WTC11 (cell line): ENCODE measurements around the gene MICAL2. TPM values are rescaled to one million over a fixed set of nuclear protein-coding genes. Genes with fewer than 3 reads are reported as not detected.

Experiments used
- ATAC-seq: fragments of 200-7000 bp; cut with Tn5 transposase; 2 replicates; pipeline ENCODE4 v1.10.0; 2021; ENCODE audit warnings: mild to moderate bottlenecking, moderate library complexity
- CTCF ChIA-PET: fragments of 300-600 bp; sonication (Branson Sonifier 250); formaldehyde crosslinking; loops from one replicate; lab custom pipeline; 2021; ENCODE audit warnings: antibody characterized with exemption; lab: Charles Lee
- POLR2A ChIA-PET: fragments of 350-600 bp; sonication (Branson Sonifier 250); formaldehyde crosslinking; loops from one replicate; lab custom pipeline; 2021; ENCODE audit warnings: antibody characterized with exemption; lab: Charles Lee
- DNase-seq: peaks from one replicate; pipeline ENCODE4 v3.0.0; 2021; ENCODE audit warnings: low spot score
- H3K27ac Mint-ChIP-seq: 2 replicates; pipeline ENCODE4 v1.8.0; 2021; ENCODE audit warnings: mixed read lengths
- H3K27me3 Mint-ChIP-seq: 2 replicates; pipeline ENCODE4 v1.8.0; 2021; ENCODE audit warnings: low read depth, mild to moderate bottlenecking, moderate library complexity, mixed read lengths
- H3K36me3 Mint-ChIP-seq: 2 replicates; pipeline ENCODE4 v1.8.0; 2021; ENCODE audit warnings: mixed read lengths
- H3K4me1 Mint-ChIP-seq: 2 replicates; pipeline ENCODE4 v1.8.0; 2022; ENCODE audit warnings: mixed read lengths
- H3K4me3 Mint-ChIP-seq: 2 replicates; pipeline ENCODE4 v1.8.0; 2021; ENCODE audit warnings: mild to moderate bottlenecking, moderate library complexity, mixed read lengths
- H3K9me3 Mint-ChIP-seq: 2 replicates; pipeline ENCODE4 v1.8.0; 2021; ENCODE audit warnings: mixed read lengths
- CREB1 ChIP-seq: sonication (generic); formaldehyde crosslinking; IDR thresholded peaks from 2 replicates; pipeline ENCODE4 v1.8.0; 2023; ENCODE audit warnings: mild to moderate bottlenecking, missing genetic modification reagents
- ELF4 ChIP-seq: sonication (generic); formaldehyde crosslinking; IDR thresholded peaks from 2 replicates; pipeline ENCODE4 v1.8.1; 2022; ENCODE audit warnings: low read depth, mild to moderate bottlenecking, moderate library complexity, missing genetic modification reagents
- ESRRA ChIP-seq: sonication (generic); formaldehyde crosslinking; IDR thresholded peaks from 2 replicates; pipeline ENCODE4 v1.8.1; 2022; ENCODE audit warnings: mild to moderate bottlenecking, missing genetic modification reagents, borderline replicate concordance
- GTF2I ChIP-seq: fragments of 250-450 bp; sonication (Bioruptor Pico); conservative IDR thresholded peaks from 2 replicates; pipeline ENCODE4 v1.4.0; 2021; ENCODE audit warnings: mild to moderate bottlenecking
- IRF2 ChIP-seq: sonication (generic); formaldehyde crosslinking; IDR thresholded peaks from 2 replicates; pipeline ENCODE4 v1.8.0; 2022; ENCODE audit warnings: low read depth, missing genetic modification reagents, borderline replicate concordance
- MXD4 ChIP-seq: fragments of 250-450 bp; sonication (Bioruptor Pico); IDR thresholded peaks from 2 replicates; pipeline ENCODE4 v1.8.0; 2021; ENCODE audit warnings: mild to moderate bottlenecking, moderate library complexity, borderline replicate concordance
- NR3C1 ChIP-seq: sonication (generic); formaldehyde crosslinking; conservative IDR thresholded peaks from 2 replicates; pipeline ENCODE4 v1.8.1; 2023; ENCODE audit warnings: low read depth, mild to moderate bottlenecking, missing genetic modification reagents
- RELA ChIP-seq: sonication (generic); formaldehyde crosslinking; IDR thresholded peaks from 2 replicates; pipeline ENCODE4 v1.8.1; 2022; ENCODE audit warnings: missing genetic modification reagents, mild to moderate bottlenecking, borderline replicate concordance
- TEAD4 ChIP-seq: sonication (generic); formaldehyde crosslinking; IDR thresholded peaks from 2 replicates; pipeline ENCODE4 v1.8.0; 2022; ENCODE audit warnings: mild to moderate bottlenecking, missing genetic modification reagents
- ZNF138 ChIP-seq: sonication (generic); formaldehyde crosslinking; conservative IDR thresholded peaks from 2 replicates; pipeline ENCODE4 v1.8.1; 2022; ENCODE audit warnings: mild to moderate bottlenecking, moderate library complexity, missing genetic modification reagents
- ZNF317 ChIP-seq: sonication (generic); formaldehyde crosslinking; IDR thresholded peaks from 2 replicates; pipeline ENCODE4 v1.8.1; 2023; ENCODE audit warnings: low read depth, mild to moderate bottlenecking, moderate library complexity, missing genetic modification reagents, borderline replicate concordance
- ZNF423 ChIP-seq: fragments of 250-450 bp; sonication (Bioruptor Pico); IDR thresholded peaks from 2 replicates; pipeline ENCODE4 v2.1.2; 2022; ENCODE audit warnings: mild to moderate bottlenecking, moderate library complexity
- total RNA-seq: library from RNA; stranded (reverse); gene quantifications from 3 replicates; pipeline ENCODE4 v1.2.3, GENCODE V29; 2021
- TF ChIP-seq, protein P1 (sequence below): fragments of 250-450 bp; sonication (Bioruptor Pico); IDR thresholded peaks from 2 replicates; pipeline ENCODE4 v1.9.0; 2021; ENCODE audit warnings: mild to moderate bottlenecking
- TF ChIP-seq, protein P2 (sequence below): fragments of 250-450 bp; sonication (Bioruptor Pico); IDR thresholded peaks from 2 replicates; pipeline ENCODE4 v1.8.0; 2021; ENCODE audit warnings: mild to moderate bottlenecking
- TF ChIP-seq, protein P3 (sequence below): sonication (generic); formaldehyde crosslinking; IDR thresholded peaks from 2 replicates; pipeline ENCODE4 v1.8.0; 2022; ENCODE audit warnings: mild to moderate bottlenecking, missing genetic modification reagents
- TF ChIP-seq, protein P4 (sequence below): fragments of 250-450 bp; sonication (Bioruptor Pico); IDR thresholded peaks from 2 replicates; pipeline ENCODE4 v1.9.0; 2021; ENCODE audit warnings: mild to moderate bottlenecking
- TF ChIP-seq, protein P5 (sequence below): fragments of 200-600 bp; IDR thresholded peaks from 2 replicates; pipeline ENCODE4 v1.8.0; 2022; ENCODE audit warnings: antibody characterized with exemption
- TF ChIP-seq, protein P6 (sequence below): sonication (generic); formaldehyde crosslinking; IDR thresholded peaks from 2 replicates; pipeline ENCODE4 v1.8.1; 2022; ENCODE audit warnings: mild to moderate bottlenecking, moderate library complexity, missing genetic modification reagents
- TF ChIP-seq, protein P7 (sequence below): sonication (generic); formaldehyde crosslinking; IDR thresholded peaks from 2 replicates; pipeline ENCODE4 v1.8.1; 2023; ENCODE audit warnings: mild to moderate bottlenecking, missing genetic modification reagents, moderate library complexity

Gene MICAL2
- total RNA-seq, 1 experiment from 2014 or later = 3.1 TPM

DNA sequence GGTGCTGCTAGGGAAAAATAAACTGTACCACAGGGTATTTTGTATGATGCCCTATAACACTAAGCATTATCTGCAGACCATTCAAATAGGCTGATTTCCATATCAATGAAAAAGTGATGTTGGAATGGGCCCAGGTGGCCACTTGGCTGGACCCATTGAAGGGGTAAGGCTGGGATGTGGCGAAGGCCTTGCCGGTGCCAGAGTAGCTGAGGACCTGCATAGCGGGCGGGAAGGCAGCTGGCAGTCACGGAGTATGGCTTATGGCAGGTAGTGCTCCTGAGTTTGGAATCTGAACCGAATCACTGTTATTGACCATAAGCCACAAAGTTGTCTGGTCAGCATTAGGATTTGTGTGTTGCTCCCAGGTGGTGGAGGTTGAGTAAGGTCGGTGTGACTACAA lies 131.0 kb downstream of the MICAL2 start (continued):
- TF ChIP-seq, protein P1, sequence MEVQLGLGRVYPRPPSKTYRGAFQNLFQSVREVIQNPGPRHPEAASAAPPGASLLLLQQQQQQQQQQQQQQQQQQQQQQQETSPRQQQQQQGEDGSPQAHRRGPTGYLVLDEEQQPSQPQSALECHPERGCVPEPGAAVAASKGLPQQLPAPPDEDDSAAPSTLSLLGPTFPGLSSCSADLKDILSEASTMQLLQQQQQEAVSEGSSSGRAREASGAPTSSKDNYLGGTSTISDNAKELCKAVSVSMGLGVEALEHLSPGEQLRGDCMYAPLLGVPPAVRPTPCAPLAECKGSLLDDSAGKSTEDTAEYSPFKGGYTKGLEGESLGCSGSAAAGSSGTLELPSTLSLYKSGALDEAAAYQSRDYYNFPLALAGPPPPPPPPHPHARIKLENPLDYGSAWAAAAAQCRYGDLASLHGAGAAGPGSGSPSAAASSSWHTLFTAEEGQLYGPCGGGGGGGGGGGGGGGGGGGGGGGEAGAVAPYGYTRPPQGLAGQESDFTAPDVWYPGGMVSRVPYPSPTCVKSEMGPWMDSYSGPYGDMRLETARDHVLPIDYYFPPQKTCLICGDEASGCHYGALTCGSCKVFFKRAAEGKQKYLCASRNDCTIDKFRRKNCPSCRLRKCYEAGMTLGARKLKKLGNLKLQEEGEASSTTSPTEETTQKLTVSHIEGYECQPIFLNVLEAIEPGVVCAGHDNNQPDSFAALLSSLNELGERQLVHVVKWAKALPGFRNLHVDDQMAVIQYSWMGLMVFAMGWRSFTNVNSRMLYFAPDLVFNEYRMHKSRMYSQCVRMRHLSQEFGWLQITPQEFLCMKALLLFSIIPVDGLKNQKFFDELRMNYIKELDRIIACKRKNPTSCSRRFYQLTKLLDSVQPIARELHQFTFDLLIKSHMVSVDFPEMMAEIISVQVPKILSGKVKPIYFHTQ (CRISPR knock-in tag) = no peak
- TF ChIP-seq RELA (CRISPR knock-in tag) (no peak), TEAD4 (CRISPR knock-in tag) (no peak), ESRRA (no peak), NR3C1 (CRISPR knock-in tag) (no peak), IRF2 (CRISPR knock-in tag) (no peak), ZNF138 (CRISPR knock-in tag) (no peak), ELF4 (CRISPR knock-in tag) (no peak), CREB1 (CRISPR knock-in tag) (no peak)
- TF ChIP-seq, protein P2, sequence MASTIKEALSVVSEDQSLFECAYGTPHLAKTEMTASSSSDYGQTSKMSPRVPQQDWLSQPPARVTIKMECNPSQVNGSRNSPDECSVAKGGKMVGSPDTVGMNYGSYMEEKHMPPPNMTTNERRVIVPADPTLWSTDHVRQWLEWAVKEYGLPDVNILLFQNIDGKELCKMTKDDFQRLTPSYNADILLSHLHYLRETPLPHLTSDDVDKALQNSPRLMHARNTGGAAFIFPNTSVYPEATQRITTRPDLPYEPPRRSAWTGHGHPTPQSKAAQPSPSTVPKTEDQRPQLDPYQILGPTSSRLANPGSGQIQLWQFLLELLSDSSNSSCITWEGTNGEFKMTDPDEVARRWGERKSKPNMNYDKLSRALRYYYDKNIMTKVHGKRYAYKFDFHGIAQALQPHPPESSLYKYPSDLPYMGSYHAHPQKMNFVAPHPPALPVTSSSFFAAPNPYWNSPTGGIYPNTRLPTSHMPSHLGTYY = no peak
- TF ChIP-seq, protein P3, sequence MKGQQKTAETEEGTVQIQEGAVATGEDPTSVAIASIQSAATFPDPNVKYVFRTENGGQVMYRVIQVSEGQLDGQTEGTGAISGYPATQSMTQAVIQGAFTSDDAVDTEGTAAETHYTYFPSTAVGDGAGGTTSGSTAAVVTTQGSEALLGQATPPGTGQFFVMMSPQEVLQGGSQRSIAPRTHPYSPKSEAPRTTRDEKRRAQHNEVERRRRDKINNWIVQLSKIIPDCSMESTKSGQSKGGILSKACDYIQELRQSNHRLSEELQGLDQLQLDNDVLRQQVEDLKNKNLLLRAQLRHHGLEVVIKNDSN (CRISPR knock-in tag) = no peak
- TF ChIP-seq, protein P4, sequence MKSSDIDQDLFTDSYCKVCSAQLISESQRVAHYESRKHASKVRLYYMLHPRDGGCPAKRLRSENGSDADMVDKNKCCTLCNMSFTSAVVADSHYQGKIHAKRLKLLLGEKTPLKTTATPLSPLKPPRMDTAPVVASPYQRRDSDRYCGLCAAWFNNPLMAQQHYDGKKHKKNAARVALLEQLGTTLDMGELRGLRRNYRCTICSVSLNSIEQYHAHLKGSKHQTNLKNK (CRISPR knock-in tag) = no peak
- TF ChIP-seq, protein P5, sequence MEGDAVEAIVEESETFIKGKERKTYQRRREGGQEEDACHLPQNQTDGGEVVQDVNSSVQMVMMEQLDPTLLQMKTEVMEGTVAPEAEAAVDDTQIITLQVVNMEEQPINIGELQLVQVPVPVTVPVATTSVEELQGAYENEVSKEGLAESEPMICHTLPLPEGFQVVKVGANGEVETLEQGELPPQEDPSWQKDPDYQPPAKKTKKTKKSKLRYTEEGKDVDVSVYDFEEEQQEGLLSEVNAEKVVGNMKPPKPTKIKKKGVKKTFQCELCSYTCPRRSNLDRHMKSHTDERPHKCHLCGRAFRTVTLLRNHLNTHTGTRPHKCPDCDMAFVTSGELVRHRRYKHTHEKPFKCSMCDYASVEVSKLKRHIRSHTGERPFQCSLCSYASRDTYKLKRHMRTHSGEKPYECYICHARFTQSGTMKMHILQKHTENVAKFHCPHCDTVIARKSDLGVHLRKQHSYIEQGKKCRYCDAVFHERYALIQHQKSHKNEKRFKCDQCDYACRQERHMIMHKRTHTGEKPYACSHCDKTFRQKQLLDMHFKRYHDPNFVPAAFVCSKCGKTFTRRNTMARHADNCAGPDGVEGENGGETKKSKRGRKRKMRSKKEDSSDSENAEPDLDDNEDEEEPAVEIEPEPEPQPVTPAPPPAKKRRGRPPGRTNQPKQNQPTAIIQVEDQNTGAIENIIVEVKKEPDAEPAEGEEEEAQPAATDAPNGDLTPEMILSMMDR = no peak

DNA sequence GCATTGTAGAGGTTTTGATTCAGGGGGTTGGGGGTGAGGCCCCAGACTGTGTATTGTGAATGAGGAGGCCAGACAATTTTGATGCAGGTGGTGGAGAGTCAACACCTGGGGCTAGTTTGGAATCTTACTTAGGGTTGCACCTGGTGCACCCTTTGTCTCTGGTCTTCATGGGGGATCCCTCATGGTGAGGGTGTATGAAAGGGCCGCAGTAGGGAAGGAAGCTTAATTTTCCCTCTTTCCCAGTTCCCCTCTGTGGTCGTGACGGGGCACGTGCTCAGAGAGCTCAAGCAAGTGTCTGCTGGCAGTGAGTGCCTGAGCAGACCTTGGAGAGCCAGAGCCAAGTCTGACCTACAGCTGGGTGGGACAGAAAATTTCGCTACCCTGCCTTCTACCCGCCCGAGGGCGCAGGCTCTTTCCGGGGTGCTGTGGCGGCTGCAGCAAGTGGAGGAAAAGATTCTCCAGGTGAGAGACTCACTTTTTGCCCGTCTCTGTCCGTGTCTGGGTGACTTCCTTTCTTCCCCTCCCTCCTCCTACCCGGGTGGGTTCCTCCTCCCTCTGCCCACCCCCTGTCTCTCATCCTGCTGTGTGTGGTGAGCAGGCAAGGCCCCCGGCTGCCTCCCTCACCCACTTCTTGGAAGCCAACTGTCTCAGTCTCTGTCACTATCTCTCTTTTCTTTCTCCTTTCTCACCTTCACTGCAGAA lies 131.7 kb downstream of the MICAL2 start:
- ChIA-PET POLR2A (no interaction called here), CTCF (interaction anchor here (0.9 to 2.3 kb wide), 2 partner anchors 47 to 198 kb away, joined by 4 to 11 read pairs; no protein-coding TSS in a partner anchor)
- Mint-ChIP-seq H3K27me3 (no peaks in the 10 kb centered on the region), H3K27ac (no peak overlapping the region), H3K9me3 (no peaks in the 10 kb centered on the region), H3K36me3 (no peaks in the 10 kb centered on the region), H3K4me1 (peaks cover 26% of the 10 kb centered on the region), H3K4me3 (no peak overlapping the region)
- TF ChIP-seq MXD4 (CRISPR knock-in tag) = no peak
- TF ChIP-seq ZNF423 (CRISPR knock-in tag) = peak; percentile 94
- no peak for TF ChIP-seq GTF2I
- TF ChIP-seq ZNF317 (CRISPR knock-in tag) = no peak
- TF ChIP-seq, protein P6, sequence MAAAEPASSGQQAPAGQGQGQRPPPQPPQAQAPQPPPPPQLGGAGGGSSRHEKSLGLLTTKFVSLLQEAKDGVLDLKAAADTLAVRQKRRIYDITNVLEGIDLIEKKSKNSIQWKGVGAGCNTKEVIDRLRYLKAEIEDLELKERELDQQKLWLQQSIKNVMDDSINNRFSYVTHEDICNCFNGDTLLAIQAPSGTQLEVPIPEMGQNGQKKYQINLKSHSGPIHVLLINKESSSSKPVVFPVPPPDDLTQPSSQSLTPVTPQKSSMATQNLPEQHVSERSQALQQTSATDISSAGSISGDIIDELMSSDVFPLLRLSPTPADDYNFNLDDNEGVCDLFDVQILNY (CRISPR knock-in tag) = no peak
- TF ChIP-seq, protein P7, sequence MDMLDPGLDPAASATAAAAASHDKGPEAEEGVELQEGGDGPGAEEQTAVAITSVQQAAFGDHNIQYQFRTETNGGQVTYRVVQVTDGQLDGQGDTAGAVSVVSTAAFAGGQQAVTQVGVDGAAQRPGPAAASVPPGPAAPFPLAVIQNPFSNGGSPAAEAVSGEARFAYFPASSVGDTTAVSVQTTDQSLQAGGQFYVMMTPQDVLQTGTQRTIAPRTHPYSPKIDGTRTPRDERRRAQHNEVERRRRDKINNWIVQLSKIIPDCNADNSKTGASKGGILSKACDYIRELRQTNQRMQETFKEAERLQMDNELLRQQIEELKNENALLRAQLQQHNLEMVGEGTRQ (CRISPR knock-in tag) = peak; percentile 22; the same call in 1 of the 2 replicates
- ATAC-seq (peak; percentile 43), DNase-seq (no peak)
